NCI-H1105 treated with DMSO at 0.1 percent for 48 hours (cell line): Measurements from ENCODE around the gene SYT7.
A peak's percentile ranks its signal among the peaks of the same experiment; 100 is the strongest.

Experiments
- DNase-seq: peaks from one replicate; lab custom pipeline; 2025; lab: John Stamatoyannopoulos, UW

SYT7 gene

GRCh38 chr11:61553373-61554171, 27.3 kb downstream of the SYT7 start:
- no peak for DNase-seq

GRCh38 chr11:61552108-61552635, 28.7 kb downstream of the SYT7 start:
- no peak for DNase-seq

- no peak for DNase-seq
Observed at GRCh38 chr11:61551634-61552033, 29.2 kb downstream of the SYT7 start.

- no peak for DNase-seq
Observed at GRCh38 chr11:61550665-61551227, 30.1 kb downstream of the SYT7 start.

- no peak for DNase-seq
Observed at GRCh38 chr11:61549662-61550568, 31.0 kb downstream of the SYT7 start.

GRCh38 chr11:61549177-61549576, 31.7 kb downstream of the SYT7 start:
- no peak for DNase-seq

- no peak for DNase-seq
Observed at GRCh38 chr11:61547246-61547645, 33.6 kb downstream of the SYT7 start.

- no peak for DNase-seq
Observed at GRCh38 chr11:61546663-61547062, 34.2 kb downstream of the SYT7 start.

GRCh38 chr11:61545921-61546320, 35.0 kb downstream of the SYT7 start:
- DNase-seq, result no peak

GRCh38 chr11:61545341-61545740, 35.5 kb downstream of the SYT7 start:
- no peak for DNase-seq

GRCh38 chr11:61544466-61544865, 36.4 kb downstream of the SYT7 start:
- no peak for DNase-seq

- DNase-seq, result no peak
Observed at GRCh38 chr11:61543606-61544306, 37.1 kb downstream of the SYT7 start.

GRCh38 chr11:61542705-61543104, 38.2 kb downstream of the SYT7 start:
- no peak for DNase-seq

GRCh38 chr11:61542024-61542461, 38.8 kb downstream of the SYT7 start:
- peak; percentile 25 for DNase-seq

GRCh38 chr11:61541598-61541997, 39.3 kb downstream of the SYT7 start:
- DNase-seq, result peak; percentile 25

GRCh38 chr11:61540528-61540927, 40.3 kb downstream of the SYT7 start:
- no peak for DNase-seq

GRCh38 chr11:61539831-61540357, 41.0 kb downstream of the SYT7 start:
- no peak for DNase-seq

- DNase-seq, result no peak
Observed at GRCh38 chr11:61539006-61539405, 41.9 kb downstream of the SYT7 start.

- DNase-seq, result no peak
Observed at GRCh38 chr11:61538636-61538961, 42.3 kb downstream of the SYT7 start.

- no peak for DNase-seq
Observed at GRCh38 chr11:61537326-61537725, 43.5 kb downstream of the SYT7 start.

- DNase-seq, result no peak
Observed at GRCh38 chr11:61536676-61537270, 44.1 kb downstream of the SYT7 start.
